Measurements from ENCODE around the gene LSP1. TPM values are rescaled to one million over a fixed set of nuclear protein-coding genes. Genes with fewer than 3 reads are reported as not detected.
"Not testable (repeated sequence)": the region's sequence is repeated elsewhere in the genome, so short reads cannot be mapped to it uniquely, and the experiment has no call there.

LSP1 gene
- total RNA-seq, 1 donor from 2014 or later = not detected

DNA sequence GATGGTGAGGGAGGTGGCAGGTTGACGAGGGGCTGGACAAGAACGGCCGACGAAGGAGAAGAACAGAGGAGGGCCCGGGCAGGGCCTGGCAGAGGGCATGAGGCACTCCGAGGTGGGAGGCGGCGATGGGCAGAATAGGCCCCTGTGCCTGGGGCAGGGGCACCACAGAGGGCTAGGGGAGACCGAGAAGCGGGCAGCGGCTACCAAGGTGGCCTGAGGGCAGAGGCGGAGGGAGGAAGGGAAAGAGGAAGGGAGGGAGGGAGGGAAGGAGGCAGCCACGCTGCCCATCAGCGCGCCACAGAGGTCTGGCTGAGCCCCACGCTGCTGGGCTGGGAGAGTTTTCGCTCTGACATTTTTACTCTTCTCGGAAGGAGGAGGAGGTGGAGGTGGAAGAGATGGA lies 11.3 kb downstream of the LSP1 start:
- no peak for DNase-seq (ENCODE audit: low read depth in 2 of 2)

GRCh38 chr11:1864831-1865665 lies 12.2 kb downstream of the LSP1 start:
- no peak for DNase-seq (ENCODE audit: low read depth in 2 of 2)

DNA sequence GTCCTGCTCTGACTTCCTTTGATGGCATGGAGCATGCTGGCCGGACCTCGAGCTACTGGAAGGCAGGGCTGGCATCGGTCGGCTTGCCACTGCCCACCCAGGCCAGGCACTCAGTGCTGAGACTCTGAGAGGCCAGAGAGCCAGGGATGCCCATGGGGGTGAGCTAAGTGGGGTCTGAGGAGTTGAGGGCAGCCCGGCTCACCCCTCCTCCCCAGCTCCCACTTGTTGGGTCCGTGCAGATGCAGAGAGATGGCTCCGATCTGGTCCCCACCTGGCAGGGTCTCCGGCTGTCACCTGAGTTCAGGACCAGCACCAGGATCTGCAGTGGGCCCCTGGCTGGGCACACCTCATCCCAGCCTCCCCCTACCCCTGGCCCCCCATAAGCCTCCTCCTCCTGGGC lies 13.3 kb downstream of the LSP1 start:
- DNase-seq (ENCODE audit: low read depth in 2 of 2) = no peak

DNA sequence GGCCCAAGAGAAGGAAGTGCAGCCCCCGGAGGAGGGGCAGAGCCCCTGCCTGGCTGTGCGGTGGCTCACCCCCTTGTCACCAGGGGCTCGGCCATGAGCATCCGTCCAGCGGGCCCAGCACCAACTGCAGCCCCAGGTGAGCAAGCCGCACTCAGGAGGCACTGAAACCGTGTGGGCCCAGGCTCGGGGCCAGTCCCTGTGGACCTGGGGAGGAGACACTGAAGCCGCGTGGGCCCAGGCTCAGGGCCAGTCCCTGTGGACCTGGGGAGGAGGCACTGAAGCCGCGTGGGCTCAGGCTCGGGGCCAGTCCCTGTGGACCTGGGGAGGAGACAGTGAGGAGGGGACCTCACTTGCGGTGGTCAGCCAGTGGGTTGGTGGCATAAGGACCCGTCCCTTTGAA lies 13.9 kb downstream of the LSP1 start:
- DNase-seq (ENCODE audit: low read depth in 2 of 2) = no peak

- DNase-seq (ENCODE audit: low read depth in 2 of 2) = no peak
Observed at GRCh38 chr11:1867381-1867780, 14.5 kb downstream of the LSP1 start.

DNA sequence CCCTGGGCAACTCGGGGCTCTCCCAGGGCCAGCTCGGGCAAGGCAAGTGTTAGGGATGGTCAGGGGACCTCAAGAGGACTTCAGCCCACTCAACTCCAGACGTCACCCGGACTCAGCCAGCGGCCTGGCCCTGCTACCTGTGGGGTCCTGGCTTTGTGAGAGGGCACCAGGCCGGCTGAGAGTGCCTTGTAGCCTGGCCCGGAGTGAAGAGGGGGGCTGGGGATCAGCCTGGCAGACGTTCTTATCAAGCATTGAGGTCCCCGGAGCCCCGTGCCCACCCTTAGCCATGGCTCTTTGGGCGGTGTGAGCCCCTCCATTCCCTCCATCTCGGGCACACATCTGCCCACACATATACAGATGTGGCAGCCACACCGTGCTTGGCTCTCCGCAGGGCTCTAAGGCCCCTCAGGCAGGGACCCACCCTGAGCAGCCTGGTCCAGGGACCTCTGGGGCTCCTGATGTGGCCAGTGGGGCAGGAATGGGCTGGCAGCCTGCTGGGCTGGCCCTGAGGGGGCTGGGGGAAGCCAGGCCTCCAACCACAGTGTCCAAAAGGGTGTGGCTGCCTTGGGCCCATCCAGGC lies 15.3 kb downstream of the LSP1 start:
- DNase-seq (ENCODE audit: low read depth in 2 of 2) = no peak

- no peak for DNase-seq (ENCODE audit: low read depth in 2 of 2)
Observed at GRCh38 chr11:1868636-1869291, 15.9 kb downstream of the LSP1 start.

DNA sequence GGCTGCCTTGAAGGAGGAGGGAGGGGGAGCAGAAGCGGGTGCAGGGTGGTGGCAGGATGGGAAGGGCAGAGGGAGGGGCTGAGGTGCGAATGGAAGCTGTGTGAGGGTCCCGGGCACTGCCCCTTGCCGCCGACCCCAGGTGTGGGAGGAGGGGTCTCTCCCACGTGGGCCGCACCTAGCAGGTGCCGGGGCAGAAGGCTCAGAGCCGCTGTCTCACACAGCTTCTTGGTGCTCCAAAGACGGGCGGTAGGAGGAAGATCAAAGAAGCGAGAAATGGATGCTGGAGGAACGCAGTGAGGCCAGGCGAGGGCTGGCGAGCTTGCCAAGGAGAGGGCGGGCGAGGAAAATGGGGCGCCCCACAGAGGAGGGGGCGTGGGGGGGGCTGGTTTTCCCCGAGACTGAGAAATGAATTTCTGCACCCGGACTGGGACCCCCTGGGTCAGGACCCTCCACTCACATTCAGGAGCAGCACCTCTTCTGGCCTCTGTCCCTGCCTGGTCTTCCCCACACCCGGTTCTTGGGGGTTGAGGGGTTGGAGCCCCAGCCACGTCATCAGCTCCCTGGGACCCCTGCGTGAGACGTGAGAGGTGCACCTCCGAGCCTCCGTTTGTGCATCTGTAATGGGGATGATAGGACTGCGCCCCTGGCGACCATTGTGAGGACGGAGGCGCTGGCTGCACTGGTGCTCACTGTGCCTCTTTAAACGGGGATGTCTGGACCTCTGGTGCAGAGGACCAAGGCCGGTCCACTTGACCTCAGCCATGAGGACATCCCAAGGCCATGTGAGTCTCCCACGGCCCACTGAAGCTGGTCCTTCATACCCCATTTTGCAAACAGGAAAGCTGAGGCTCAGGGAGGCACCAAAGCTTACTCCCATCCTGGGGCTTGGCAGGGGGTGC lies 16.8 kb downstream of the LSP1 start:
- no peak for DNase-seq (ENCODE audit: low read depth in 2 of 2)

DNA sequence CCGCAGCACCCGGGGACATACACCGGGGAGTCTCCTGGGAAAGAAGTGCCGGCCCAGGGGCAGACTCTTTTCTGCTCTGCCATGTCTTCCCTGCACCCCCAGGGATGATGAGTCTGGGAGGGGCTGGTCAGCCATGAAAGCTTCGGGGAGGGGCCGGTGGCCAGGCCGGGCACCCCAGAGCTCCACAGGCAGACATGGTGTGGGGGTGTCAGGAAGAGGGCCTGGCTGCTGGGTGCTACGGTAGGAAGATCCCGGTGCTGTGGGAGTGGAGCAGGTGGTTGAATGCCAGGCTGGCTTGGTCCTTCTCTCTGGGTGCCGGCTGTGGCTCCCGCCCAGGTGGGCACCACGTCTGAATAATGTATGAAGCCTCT lies 17.4 kb downstream of the LSP1 start:
- no peak for DNase-seq (ENCODE audit: low read depth in 2 of 2)

DNA sequence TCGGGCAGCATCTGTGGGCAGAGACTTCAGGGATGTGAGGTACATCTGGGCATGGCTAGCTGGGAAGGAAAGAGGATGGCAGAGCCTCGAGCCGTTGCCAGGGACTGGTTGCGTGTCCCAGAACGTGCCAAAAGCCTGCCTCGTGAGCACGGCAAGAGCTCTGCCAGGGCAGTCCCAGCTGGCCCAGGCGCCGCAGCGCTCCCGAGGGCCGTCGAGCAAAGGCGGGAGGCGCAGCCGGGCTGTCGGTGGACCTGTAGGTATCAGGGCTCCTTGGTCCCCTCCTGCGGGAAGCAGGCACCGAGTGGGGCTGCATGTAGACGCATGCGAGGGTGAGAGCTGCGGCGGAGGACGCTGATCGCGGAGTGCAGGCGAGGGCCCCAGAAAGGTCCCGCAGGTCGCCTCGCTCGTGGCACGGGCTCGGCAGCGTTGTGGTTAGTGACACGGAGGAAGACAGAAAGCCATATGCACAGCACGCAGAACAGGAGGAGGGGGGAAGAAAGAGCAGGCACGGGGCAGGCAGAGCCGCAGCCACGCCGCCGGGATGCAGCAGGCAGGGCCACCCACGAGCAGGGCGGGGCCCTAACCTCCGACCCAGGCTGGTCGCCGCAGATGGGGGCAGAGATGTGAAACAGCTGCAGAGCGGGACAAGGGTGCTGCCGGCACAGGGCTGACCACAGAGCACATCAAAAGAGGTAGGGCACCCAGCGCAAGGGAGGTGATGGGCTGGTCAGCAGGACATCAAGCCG lies 18.0 kb downstream of the LSP1 start:
- DNase-seq (ENCODE audit: low read depth in 2 of 2) = no peak

DNA sequence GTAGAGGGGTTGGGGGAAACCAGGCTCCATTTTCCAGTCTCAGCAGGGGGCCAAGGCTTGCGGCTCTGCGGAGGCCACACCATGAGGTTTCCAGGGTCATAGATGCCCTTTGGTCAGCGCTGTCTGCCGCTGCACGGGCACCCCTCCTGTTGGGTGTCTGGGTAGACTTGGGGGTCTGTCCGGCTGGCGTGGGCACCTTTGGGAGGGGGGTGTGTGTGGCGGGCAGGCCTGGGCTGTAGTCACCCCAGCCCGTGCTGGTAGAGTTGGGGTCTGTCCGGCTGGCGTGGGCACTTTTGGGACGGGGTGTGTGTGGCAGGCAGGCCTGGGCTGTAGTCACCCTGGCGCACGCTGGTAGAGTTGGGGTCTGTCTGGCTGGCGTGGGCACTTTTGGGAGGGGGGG lies 18.6 kb downstream of the LSP1 start:
- DNase-seq (ENCODE audit: low read depth in 2 of 2) = no peak

- no peak for DNase-seq (ENCODE audit: low read depth in 2 of 2)
Observed at GRCh38 chr11:1872267-1872985, 19.5 kb downstream of the LSP1 start.

- DNase-seq (ENCODE audit: low read depth in 2 of 2) = no peak
Observed at GRCh38 chr11:1873048-1873812, 20.3 kb downstream of the LSP1 start.

GRCh38 chr11:1873813-1874150 lies 20.9 kb downstream of the LSP1 start:
- not testable (repeated sequence) for DNase-seq (ENCODE audit: low read depth in 2 of 2)

DNA sequence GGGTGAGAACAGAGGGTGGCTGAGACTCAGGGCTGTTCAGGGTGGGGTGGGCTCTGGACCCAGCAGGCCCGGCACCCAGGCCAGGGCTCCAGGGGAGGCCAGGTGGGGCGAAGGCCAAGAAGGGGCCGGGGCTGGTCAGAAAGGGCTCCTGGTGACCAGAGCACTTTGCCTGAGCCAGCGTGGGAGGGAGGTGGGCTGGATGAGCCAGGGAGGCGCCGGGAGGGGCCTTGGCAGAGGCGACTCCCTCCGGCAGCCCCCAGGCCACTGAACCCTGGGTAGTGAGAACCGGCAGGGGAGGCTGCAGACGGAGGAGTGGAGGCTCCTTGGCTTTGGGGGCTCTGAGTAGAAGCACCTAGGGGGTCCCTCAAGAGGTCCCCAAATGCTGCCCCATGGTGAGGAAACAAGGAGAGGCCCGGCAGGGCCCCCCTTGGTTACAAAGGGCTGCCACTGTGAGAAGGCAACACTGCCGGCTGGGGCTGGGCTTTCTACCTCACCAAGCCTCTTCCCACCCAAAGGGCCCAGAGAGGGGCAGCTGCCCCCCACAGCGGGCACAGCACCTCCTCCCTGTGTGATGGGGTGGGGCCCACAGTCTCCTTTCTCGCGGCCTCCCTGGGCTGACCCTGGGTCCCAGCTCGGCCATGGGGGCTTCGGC lies 21.7 kb downstream of the LSP1 start:
- not testable (repeated sequence) for DNase-seq (ENCODE audit: low read depth in 2 of 2)

- DNase-seq (ENCODE audit: low read depth in 2 of 2) = no peak
Observed at GRCh38 chr11:1875093-1875850, 22.4 kb downstream of the LSP1 start.

- not testable (repeated sequence) for DNase-seq (ENCODE audit: low read depth in 2 of 2)
Observed at GRCh38 chr11:1875851-1876301, 23.0 kb downstream of the LSP1 start.

DNA sequence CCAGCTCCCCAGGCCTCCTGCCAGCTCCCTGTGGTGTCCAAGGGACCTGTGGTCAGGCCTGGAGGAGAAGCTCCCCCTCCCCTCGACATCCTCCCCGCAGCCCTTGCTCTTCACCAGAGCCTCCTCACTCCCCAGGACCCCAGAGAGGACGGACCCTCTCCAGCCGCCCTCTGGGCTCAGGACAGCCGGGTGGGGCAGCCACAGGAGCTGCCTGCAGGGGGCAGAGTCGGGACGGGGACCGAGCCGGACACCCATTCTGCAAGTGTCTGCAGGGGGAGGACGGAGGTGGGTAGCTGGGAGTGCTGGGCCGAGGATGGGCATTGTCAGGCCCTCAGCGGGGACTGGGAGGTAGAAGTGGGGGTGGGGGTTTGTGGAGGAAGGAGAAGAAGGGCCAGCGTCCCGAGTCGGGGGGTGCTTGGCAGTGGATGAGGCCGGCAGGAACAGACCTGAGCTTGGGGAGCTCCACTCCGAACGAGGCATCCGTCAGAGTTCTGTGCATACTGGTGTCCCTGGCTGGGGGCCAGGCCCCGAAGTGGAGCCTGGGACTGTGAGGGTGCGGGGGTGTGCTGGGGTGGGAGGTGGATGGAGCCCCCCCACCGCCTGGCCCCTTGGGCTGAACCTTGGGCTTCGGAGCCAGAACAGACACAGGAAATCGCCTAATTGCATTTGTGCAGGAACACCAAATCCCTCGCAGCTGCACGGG lies 23.6 kb downstream of the LSP1 start:
- peak; percentile 47 to 66 for DNase-seq (ENCODE audit: low read depth in 2 of 2)
